Upper lobe of left lung (tissue), 4 donors: Measurements from ENCODE around the gene RENBP.

ENCODE experiments used
- EP300 ChIP-seq, 4 donors: sonication (generic); formaldehyde crosslinking; IDR thresholded peaks; one replicate each; pipeline ENCODE4 v1.5.1; 2017; ENCODE audit warnings: antibody characterized with exemption in 4 of 4, control low read depth in 2 of 4
- POLR2A ChIP-seq, 4 donors: fragments of 450-650 bp; IDR thresholded peaks; one replicate each; pipeline ENCODE4 v1.5.1; 2016 to 2017; ENCODE audit warnings: antibody characterized with exemption in 4 of 4, mild to moderate bottlenecking in 2 of 4
- POLR2AphosphoS5 ChIP-seq, 2 donors: sonication (generic); formaldehyde crosslinking; IDR thresholded peaks; one replicate each; pipeline ENCODE4 v1.5.1; 2017; ENCODE audit warnings: antibody characterized with exemption in 2 of 2
- TF ChIP-seq, protein P1 (sequence below), 6 experiments: fragments of 450-650 bp in 4 of 6; fragments of 200-600 bp in 2 of 6; sonication (generic) in 2 of 6; IDR thresholded peaks; one replicate each; pipeline ENCODE4 v1.5.1; 2016 to 2019; ENCODE audit warnings: antibody characterized with exemption in 6 of 6

DNA sequence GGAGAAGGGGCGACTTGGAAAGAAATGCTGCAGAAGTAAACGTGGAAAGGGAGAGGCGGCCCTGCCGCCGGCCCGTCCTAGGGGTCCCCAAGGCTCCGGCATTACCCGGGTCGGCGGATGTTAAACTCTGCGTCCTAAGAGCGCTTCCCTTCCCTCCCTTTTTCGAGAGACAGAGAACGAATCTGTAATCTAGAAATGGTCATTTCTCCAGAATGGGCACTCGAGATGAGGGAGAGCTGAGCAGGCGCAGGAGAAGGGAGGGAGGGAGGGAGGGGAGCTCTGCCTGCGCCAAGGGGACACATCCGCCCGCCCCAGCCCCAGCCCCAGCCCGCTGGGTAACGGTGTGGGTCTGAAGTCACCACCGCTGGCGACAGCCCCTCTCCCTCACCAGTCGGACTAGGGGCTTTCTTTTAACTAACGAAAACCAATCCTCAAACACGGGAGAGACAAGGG, 25.5 kb upstream of the RENBP start:
- TF ChIP-seq, protein P1, sequence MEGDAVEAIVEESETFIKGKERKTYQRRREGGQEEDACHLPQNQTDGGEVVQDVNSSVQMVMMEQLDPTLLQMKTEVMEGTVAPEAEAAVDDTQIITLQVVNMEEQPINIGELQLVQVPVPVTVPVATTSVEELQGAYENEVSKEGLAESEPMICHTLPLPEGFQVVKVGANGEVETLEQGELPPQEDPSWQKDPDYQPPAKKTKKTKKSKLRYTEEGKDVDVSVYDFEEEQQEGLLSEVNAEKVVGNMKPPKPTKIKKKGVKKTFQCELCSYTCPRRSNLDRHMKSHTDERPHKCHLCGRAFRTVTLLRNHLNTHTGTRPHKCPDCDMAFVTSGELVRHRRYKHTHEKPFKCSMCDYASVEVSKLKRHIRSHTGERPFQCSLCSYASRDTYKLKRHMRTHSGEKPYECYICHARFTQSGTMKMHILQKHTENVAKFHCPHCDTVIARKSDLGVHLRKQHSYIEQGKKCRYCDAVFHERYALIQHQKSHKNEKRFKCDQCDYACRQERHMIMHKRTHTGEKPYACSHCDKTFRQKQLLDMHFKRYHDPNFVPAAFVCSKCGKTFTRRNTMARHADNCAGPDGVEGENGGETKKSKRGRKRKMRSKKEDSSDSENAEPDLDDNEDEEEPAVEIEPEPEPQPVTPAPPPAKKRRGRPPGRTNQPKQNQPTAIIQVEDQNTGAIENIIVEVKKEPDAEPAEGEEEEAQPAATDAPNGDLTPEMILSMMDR (IDR thresholded peaks at IDR 0.05), result no peak
- no peak for TF ChIP-seq POLR2A (IDR thresholded peaks at IDR 0.05)
- TF ChIP-seq POLR2AphosphoS5 (IDR thresholded peaks at IDR 0.05), result no peak
- TF ChIP-seq EP300 (IDR thresholded peaks at IDR 0.05), result no peak
